ENCODE measurements around the gene CLGN.
"Not testable (repeated sequence)": the region's sequence is repeated elsewhere in the genome, so short reads cannot be mapped to it uniquely, and the experiment has no call there.

The CLGN gene

GRCh38 chr4:140427106-140427918 lies at the start of gene CLGN:
CLGN (minus strand) TSS chr4:140427648; CDS start chr4:140413078, 14,570 bp downstream.
- peak; percentile 45 for DNase-seq (ENCODE audit: low read depth)

GRCh38 chr4:140472156-140472555 lies 44.7 kb upstream of the CLGN start:
- no peak for DNase-seq (ENCODE audit: low read depth)

GRCh38 chr4:140469791-140470733 lies 42.6 kb upstream of the CLGN start:
- no peak for DNase-seq (ENCODE audit: low read depth)

- DNase-seq (ENCODE audit: low read depth), result no peak
Measured at GRCh38 chr4:140466146-140466545, 38.7 kb upstream of the CLGN start.

- no peak for DNase-seq (ENCODE audit: low read depth)
Measured at GRCh38 chr4:140463614-140464013, 36.2 kb upstream of the CLGN start.

- no peak for DNase-seq (ENCODE audit: low read depth)
Measured at GRCh38 chr4:140463182-140463581, 35.7 kb upstream of the CLGN start.

GRCh38 chr4:140450352-140450751 lies 22.9 kb upstream of the CLGN start:
- DNase-seq (ENCODE audit: low read depth), result no peak

GRCh38 chr4:140448830-140449229 lies 21.4 kb upstream of the CLGN start:
- DNase-seq (ENCODE audit: low read depth), result no peak

GRCh38 chr4:140448162-140448561 lies 20.7 kb upstream of the CLGN start:
- DNase-seq (ENCODE audit: low read depth), result no peak

- DNase-seq (ENCODE audit: low read depth), result not testable (repeated sequence)
Measured at GRCh38 chr4:140444347-140444746, 16.9 kb upstream of the CLGN start.

- no peak for DNase-seq (ENCODE audit: low read depth)
Measured at GRCh38 chr4:140439644-140440142, 12.2 kb upstream of the CLGN start.

GRCh38 chr4:140427919-140428471 lies 547 bp upstream of the CLGN start:
- peak; percentile 64 for DNase-seq (ENCODE audit: low read depth)

- no peak for DNase-seq (ENCODE audit: low read depth)
Measured at GRCh38 chr4:140426610-140427105, 790 bp downstream of the CLGN start.

GRCh38 chr4:140423106-140423505 lies 4.3 kb downstream of the CLGN start:
- DNase-seq (ENCODE audit: low read depth), result no peak

- DNase-seq (ENCODE audit: low read depth), result not testable (repeated sequence)
Measured at GRCh38 chr4:140413130-140413969, 14.1 kb downstream of the CLGN start.

- no peak for DNase-seq (ENCODE audit: low read depth)
Measured at GRCh38 chr4:140408974-140409373, 18.5 kb downstream of the CLGN start.

- DNase-seq (ENCODE audit: low read depth), result no peak
Measured at GRCh38 chr4:140406292-140406691, 21.2 kb downstream of the CLGN start.

- DNase-seq (ENCODE audit: low read depth), result no peak
Measured at GRCh38 chr4:140400111-140400510, 27.3 kb downstream of the CLGN start.

GRCh38 chr4:140395668-140396067 lies 31.8 kb downstream of the CLGN start:
- DNase-seq (ENCODE audit: low read depth), result no peak

- DNase-seq (ENCODE audit: low read depth), result no peak
Measured at GRCh38 chr4:140388015-140388414, 39.4 kb downstream of the CLGN start.

- DNase-seq (ENCODE audit: low read depth), result no peak
Measured at GRCh38 chr4:140382732-140383131, 44.7 kb downstream of the CLGN start.
